ENCODE measurements around the gene C5AR2. TPM values are rescaled to one million over a fixed set of nuclear protein-coding genes. Genes with fewer than 3 reads are reported as not detected.

The C5AR2 gene
- total RNA-seq, 1 donor from 2014 or later, result not detected

GRCh38 chr19:47313754-47314295, 18.1 kb upstream of the C5AR2 start:
- H3K4me3 ChIP-seq (ENCODE audit: low read depth, low read length), result no peak overlapping the region
- no peak for TF ChIP-seq CTCF (conservative IDR thresholded peaks at IDR 0.05; ENCODE audit: low read depth, low read length)
- no peak for DNase-seq (ENCODE audit: low read depth)

DNA sequence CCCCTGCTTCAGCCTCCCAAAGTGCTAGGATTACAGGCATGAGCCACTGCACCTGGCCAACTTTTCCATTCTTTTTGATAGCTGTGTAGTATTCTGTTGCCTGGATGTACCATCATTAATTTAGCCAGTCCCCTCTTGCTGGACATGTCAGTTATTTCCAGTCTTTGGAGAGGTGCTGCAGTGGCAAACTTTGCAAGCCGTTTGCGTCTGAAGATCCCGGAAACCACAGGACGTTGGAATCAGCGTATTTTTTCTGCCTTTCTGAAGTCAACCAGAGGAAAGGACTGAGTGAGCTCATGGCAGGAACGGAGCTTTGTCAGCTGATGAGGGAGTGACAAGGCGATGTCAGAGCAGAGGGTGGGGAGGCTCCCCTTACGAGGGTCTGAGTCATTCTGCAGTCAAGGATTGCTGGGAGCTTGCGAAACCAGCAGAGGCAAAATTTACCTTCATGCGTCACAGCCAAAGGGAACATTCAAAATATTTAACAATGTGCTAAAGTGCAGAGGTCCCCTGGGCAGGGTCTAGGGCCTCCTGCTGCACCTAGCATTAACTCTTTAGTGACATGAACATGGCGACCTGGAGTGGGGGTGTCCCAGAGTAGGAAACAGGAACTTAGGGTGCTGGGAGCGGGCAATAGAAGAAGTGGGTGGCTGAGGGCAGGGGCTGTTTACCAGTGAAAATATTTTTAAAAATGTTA, 16.7 kb upstream of the C5AR2 start:
- TF ChIP-seq CTCF (conservative IDR thresholded peaks at IDR 0.05; ENCODE audit: low read depth, low read length), result no peak
- peak; percentile 76 for DNase-seq (ENCODE audit: low read depth)
- no peak overlapping the region for H3K4me3 ChIP-seq (ENCODE audit: low read depth, low read length)

DNA sequence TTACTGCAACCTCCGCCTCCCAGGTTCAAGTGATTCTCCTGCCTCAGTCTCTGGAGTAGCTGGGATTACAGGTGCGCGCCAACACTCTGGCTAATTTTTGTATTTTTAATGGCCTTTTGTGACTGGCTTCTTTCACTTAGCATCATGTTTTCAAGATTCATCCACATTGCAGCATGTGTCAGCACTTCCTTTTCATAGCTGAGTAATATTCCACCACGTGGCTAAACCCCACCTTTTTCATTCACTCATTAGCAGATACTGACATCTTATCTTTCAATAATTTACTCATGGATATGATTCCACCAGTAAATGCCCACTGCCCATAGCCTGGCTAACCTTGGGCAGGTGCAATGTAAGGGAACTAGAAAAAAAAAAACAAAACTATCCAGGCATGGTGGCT, 15.5 kb upstream of the C5AR2 start:
- no peak overlapping the region for H3K4me3 ChIP-seq (ENCODE audit: low read depth, low read length)
- DNase-seq (ENCODE audit: low read depth), result no peak
- no peak for TF ChIP-seq CTCF (conservative IDR thresholded peaks at IDR 0.05; ENCODE audit: low read depth, low read length)

GRCh38 chr19:47319923-47320871, 11.8 kb upstream of the C5AR2 start:
- no peak for TF ChIP-seq CTCF (conservative IDR thresholded peaks at IDR 0.05; ENCODE audit: low read depth, low read length)
- H3K4me3 ChIP-seq (ENCODE audit: low read depth, low read length), result no peak overlapping the region
- DNase-seq (ENCODE audit: low read depth), result no peak

DNA sequence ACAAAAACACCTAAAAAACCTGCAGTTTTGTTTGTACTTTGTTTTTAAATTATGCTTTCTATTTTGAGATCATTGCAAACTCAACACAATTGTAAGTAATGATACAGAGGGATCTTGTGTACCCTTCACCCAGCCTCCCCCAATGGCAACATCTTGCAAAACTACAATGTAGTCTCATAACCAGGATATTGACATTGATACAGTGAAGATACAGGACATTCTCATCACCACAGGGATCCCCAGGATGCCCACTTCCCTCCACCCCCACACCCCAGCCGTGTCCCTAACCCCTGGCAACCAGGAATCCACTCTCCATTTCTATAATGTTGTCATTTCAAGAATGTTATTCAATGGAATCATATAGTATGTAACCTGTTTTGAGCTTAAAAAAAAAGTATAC, 10.3 kb upstream of the C5AR2 start:
- TF ChIP-seq CTCF (conservative IDR thresholded peaks at IDR 0.05; ENCODE audit: low read depth, low read length), result no peak
- no peak for DNase-seq (ENCODE audit: low read depth)
- H3K4me3 ChIP-seq (ENCODE audit: low read depth, low read length), result no peak overlapping the region

DNA sequence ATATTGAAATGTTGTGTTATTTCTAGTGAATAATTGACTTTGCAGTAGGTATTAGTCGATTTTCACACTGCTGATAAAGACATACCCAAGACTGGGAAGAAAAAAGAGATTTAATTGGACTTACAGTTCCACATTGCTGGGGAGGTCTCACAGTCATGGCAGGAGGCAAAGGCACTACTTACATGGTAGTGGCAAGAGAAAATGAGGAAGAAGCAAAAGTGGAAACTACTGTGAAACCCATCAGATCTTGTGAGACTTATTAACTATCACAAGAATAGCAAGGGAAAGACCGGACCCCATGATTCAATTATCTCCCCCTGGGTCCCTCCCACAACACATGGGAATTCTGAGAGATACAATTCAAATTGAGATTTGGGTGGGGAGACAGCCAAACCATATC, 9.9 kb upstream of the C5AR2 start:
- no peak for TF ChIP-seq CTCF (conservative IDR thresholded peaks at IDR 0.05; ENCODE audit: low read depth, low read length)
- DNase-seq (ENCODE audit: low read depth), result no peak
- H3K4me3 ChIP-seq (ENCODE audit: low read depth, low read length), result no peak overlapping the region

Data from epithelial cell of proximal tubule (primary cell).